NCI-H345 treated with DMSO at 0.1 percent for 48 hours (cell line): ENCODE data around the gene FMNL2.

Experiments used
- DNase-seq: peaks from one replicate; lab custom pipeline; 2025; ENCODE audit not compliant: unreplicated experiment; lab: John Stamatoyannopoulos, UW

The FMNL2 gene

DNA sequence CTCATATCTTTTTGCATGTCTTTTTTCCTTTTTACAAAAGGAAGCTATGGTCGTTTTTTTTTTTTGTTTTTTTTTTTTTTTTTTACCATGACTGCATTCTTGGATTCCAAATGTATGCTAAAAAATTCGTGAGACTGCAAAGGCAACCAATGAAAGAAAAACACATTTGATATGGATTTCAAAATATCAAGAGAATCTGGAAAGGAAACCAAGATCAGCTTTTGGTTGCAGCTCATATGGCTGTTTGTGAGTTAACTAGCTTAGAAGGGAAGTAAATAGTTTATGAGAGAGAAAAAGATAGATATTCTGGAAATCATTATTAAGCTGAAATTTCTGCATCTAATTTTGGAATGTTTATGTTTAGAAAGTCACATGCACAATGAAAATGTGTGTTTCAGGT is 272.0 kb downstream of the FMNL2 start:
- no peak for DNase-seq

DNA sequence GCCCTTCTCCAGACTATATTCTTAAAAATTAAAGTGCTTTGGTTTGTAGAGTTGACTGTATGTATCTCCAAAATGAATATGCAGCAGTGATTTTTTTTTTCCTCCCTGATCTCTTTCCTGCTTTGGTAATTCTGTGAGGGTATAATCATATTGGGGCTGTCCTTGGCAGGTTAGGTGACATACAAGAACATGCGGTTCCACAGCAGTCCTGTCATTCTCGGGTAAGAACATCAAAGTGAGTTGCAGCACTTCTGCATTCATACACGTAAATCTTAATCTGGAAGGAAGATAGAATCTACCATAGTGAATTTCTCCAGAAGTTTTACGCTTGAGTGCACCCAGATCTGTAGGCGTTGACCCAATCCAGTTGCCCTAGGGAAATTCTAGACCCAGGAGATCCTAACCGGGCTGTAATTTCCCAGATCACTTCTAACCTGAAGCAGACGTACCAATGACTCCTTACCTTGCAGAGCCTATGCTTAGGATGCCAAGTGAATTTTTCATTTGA is 272.9 kb downstream of the FMNL2 start:
- DNase-seq, result no peak

DNA sequence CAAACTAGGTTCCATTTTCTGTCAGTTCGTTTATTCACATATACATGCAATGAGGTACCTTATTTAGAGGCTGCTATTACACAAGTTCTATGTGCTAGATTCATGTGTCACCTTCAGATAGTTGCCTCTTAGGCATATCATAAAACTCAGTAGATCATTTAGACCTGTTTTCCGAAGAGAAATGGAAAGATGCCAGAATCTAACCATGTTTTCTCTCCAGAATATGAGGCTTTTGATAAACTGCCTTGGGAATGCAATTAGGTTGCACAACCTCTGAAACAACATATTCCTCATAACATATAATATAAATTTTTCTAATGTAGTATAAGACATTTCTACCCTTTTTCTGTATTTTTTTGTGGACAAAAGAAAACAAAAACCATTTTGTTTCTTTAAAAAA is 274.2 kb downstream of the FMNL2 start:
- no peak for DNase-seq

DNA sequence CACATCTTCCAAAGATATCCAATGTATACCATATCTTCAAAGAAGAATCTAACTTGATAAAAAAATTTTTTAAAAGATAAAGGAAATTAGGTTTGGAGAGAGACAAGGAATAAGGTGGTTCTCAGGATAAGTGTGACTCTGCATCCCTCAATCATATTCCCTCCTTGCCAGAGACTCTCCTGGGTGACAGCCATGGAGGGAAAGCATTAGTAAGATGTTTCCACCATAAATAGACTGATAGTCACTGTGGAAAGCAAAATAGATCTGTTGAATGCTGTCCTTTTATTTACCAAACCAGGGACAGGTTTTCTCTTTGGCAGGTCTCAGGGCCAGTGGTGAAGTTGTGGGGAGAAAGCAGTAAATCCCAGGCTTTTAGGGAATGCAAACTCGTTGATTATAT is 274.7 kb downstream of the FMNL2 start:
- DNase-seq, result no peak

DNA sequence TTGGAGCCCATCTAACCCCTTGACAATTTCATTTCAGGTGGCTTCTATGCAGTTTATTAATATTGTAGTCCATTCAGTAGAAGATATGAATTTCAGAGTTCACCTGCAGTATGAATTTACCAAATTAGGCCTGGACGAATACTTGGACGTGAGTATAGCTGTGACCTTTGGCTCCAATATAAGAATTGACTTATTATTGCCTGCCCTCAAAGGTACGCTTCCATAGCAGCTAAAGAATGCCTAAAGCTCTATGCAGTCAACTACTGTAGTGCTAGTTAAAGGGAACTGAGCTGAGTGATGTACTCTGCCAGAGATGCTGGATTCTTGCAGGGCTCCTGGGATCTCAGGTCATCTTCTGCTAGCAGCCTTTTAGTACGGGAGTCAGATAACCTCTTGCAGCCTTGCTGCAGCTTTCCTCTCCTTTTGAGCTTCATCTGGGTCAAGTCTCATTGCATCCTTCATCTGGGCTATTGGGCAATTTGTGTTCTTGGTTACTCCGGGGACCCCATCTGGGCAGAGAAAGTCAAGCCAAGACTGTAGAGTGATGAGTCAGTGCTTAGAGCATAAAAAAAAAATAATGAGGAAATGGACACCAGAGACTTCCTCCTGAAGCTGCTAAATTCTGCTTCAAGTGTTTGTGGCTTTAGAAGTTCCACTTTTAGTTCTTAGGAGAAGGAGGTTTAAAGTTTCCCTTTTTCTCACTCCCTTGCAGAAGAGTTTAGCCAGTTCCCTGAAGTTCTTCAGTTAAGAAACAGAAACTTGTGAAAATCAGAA is 276.7 kb downstream of the FMNL2 start:
- DNase-seq, result no peak

DNA sequence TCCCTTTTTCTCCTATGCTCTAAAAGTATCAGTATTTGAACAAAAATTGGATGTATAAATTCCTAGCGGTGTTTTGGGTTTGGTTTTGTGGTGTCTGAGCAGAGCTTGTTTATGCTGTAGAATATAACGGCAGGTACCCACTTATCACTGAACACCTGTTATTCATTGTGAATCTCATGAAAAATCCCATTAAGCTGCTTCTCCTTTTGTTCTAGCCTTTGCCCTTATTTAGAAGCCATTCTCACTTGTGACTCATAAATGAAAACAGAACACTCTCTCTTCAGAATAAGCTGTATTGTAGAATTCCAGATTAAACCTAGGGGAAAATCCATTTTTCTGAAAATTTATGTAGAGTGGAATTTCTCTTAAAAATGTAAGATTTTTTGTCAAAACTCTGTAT is 278.3 kb downstream of the FMNL2 start:
- DNase-seq, result no peak

DNA sequence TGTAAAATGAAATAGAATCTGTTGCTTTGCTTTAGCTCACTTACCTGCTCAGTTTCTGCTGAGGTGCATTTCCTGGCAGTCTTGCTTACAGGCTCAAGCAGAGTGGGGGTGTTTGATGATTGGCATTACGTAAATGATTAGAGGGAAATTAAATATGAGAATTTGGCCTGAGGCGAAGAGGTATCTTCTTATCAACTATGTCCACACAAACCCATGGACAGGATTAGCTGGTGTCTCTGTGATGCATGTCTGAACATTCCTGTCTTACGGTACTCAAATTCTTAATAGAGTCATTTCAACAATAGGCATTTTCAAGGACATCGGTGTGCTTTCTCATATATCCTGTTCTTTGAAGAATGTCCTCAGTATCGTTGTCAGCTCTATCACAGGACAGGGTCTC is 280.2 kb downstream of the FMNL2 start:
- DNase-seq, result no peak

DNA sequence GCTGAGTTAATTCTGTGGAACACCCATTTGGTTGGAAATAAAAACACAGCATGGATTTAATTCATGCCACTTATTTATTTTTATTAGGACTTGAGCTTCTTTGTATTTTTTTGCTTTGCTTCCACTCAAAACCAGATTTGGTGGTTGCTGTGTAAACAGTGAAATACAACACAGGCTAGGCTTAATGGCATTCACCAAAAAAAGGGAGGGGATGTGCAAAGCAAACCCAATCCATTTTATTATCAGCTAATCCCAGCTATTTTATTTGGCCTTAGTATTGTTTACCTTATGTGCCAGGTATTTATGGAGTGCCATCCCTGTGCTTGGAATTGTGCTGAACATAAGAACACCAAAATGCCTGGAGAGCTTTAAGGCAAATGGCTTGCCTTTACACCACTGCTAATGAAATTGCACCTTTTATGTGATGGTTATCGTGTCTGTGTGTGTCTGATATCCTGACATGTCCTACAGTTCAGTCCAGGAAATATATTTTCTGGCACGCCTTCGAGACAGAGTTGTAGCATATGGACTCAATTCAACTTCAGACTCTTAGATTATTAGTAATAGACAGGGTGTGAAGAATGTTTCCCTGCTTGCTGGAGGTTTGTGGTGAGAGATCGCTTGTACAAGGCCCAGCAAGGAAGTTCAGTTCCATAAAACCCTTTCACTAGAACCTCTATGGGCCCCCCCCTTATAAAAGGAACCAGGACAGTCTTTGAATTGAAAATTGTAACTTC is 282.6 kb downstream of the FMNL2 start:
- DNase-seq, result no peak

DNA sequence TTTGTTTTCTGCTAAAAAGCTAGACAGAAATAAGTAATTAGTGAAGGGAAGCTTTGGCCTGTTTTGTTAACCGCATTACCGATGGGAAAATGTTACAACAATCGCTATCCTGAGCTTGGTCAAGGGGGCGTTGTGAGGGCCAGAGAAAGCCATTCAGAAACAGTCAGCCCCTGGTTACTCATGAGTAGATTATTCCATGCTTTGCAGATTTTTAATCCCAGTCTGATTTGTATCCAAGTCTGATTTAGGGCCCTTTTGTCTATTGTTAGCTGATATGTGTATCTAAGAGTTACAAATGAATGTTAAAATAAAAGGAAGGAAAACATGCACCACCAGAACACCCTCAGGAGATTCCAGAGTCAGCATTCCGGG is 283.2 kb downstream of the FMNL2 start:
- no peak for DNase-seq

DNA sequence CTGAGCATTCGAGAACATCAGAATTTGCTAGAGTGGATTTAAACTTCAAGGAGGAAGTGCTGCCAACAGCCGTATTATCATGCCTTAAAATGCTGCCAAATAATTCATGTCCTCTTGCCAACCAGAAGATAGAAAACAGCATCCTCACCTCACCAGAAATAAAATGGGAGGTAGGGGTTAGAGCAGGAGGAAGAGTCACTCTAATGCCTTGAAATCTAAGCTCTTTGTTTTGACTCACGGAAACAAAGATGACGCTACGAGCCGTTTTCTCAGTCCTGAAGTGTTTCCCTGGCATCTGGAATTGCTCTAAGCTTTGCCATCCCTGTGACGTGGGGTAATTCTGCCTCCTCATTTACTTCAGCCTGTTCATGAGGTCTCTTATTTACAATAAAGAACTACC is 285.2 kb downstream of the FMNL2 start:
- no peak for DNase-seq

DNA sequence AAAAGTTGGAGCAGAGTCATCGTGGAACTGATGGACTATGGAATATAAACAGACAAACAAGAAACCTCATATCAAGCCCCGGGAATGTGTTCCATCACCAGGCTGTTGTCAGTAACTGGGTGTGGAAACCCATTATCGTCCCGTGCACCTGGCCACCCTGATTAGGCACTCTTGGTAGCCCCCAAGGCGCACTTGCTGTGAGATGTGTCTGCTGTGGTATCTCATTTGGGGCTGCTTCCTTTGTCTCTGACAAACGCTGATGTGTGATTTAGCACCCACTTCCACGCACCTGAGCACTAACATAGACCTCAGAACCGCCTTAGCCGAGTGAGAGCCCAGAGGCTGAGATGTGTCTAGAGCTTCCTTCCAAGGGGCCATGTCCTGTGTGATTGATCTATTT is 286.0 kb downstream of the FMNL2 start:
- no peak for DNase-seq

DNA sequence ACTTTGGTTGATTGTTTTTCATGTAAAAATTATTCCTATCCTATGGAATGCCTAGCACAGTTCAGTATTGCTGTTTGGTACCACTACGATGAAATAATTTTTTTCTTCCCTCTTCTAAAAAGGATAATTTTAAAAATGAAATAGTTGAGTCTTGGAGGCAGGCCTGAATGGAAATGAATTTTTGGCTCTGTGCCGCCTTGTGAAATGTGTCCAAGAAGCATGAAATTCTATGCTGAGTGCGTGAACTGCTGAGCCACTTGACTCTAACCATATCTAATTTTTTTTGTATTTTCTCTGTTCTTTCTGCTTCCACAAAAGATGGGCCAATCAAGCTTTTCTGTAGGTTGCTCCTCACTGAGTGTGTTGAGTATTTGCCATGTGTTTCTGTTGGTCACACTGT is 287.2 kb downstream of the FMNL2 start:
- DNase-seq, result no peak

DNA sequence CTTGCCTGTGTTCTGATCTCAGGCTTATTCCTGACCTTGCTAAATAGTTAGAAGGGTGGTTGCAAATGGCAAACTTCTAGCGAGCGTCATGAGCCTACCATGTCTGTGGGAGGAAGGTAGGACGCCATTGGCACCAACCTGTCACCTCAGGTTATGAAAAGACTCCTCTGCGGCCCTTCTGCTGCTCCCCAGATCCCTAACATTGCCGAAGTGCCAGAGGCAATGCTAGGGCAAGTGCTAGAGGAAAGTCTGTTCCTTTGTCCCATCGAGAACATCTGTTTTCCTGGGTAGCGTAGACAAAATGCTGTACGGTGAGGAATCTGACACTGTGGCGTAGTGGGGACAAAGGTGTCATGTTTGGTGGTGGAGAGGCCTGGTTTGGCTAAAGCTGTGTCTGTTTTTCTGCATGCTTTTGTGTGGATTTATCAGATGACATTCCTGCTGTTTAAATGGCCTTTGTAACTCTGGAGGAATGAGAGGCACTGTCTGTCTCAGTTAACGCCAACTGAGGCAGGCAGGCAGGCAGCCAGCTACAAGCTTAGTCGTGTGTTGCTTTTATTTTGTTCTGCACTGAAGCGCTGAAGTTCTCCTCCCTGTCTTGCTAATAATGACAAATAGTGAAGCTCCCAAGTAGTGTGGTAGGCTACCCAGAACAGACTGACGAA is 288.2 kb downstream of the FMNL2 start:
- DNase-seq, result no peak

DNA sequence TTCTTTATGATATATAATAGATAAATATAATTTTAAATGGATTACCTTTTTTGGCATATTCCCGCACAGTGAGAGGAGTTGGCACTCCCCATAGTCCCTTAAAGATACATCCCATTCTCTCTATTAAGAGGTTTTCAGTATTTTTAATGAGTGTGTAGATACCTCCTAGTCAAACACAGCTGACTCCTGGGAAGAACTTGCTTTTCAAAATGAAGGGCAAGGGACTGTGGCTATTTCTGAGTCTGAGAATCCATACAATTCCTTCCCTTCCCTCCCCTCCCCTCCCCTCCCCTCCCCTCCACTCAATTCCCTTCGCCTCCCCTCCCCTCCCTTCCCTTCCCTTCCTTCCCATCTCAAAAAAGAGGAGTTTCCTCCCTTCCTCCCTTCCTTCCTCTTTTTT is 288.8 kb downstream of the FMNL2 start:
- DNase-seq, result no peak

DNA sequence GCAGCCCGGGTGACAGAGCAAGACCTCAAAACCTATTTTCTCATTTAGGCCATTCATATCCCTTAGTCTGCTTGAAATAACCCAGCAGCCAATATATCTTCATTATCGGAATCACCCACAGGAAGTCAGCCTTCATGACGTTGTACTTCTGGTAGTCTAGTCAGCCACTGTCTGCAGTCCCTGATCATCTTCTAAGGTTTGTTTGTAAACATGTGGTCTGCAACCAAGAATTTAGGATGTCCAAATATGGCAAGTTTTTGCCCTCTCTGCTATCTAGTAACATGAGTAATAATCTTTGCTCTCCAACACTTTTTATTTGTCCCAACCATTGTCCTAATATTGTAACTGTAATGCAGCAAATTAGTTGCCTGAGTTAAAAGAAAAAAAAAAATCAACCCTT is 289.8 kb downstream of the FMNL2 start:
- no peak for DNase-seq

DNA sequence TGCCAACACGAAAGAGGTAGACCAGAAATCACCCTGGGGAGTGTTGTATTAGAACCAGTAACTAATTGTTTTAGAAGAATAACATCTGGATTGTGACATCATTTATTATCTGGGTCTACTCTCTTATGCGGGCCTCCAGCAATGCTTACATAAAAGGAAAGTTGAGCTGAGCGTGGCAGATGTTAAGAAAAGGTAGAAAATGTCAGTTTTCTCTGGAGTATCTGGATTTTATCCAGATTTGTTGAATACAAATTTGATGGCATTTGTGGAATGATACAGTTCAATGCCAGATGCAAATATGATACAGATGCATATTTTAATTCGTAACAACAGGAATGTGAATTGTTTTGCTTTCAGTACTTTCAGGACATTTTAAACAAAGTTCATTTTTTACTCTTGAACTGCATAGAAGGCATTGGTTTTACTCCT is 292.0 kb downstream of the FMNL2 start:
- no peak for DNase-seq

DNA sequence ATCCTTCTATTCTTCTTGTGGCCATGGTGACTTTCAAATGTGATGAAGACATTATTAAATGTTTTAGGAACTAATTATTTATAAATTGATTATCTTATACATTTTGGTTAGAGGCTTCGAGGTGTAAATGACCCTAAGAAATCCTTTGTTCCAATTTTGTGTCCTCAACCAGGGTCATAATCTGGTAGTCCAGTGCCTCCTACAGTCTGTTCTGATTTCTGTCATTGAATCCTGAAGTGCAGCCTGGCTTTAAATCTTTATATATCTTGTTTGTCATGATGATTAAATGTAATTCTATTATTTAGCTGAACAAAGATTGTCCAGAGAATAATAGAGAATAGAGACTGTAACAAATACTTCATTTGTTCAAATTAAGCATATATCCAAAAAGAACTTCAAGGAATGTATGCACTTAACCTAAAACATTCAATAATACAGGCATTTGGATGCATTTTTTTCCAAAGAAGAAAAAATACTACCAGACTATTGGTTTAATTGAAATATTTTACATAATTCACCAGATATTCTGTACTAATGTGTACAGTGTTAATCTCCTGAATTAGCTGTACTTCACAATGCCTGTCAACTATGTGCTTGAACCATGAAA is 292.5 kb downstream of the FMNL2 start:
- DNase-seq, result no peak

DNA sequence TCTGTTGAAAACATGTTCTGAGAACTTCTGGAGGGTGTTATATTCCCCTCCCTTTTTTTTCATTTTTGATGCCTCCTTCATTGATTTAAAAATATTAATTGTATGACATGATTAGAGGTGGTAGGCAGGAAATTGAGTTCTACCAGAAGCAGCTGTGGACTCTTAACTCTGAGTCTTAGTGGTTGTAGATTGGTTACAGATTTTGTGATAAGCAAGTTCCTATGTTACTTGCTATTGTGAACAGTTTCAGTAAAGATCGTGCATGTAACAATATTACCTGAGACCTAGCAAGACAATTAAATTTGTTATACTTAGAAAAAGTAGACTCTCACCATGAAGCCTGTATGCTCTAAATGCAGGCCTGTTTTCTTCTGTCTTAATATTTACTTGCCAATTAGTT is 294.2 kb downstream of the FMNL2 start:
- DNase-seq, result no peak

DNA sequence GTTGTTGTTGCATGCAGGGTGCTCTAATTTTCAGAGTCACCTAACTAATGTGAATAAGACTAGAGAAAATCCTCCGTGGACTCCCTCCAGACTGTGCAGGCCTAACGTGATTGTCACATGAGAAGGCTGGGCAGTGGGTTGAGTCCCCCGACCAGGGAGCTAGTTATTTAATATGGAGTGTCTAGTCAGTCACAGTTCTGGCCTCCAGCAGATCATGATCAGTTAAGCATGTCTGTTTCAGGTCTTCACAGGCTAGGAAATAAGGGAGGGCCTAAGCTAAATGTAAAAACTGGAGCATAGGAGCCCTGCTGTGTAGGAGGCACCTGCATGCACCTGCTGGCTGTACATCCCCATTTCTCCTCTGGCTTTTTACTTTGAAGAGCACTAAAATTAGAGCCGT is 295.5 kb downstream of the FMNL2 start:
- peak; percentile 67 for DNase-seq

DNA sequence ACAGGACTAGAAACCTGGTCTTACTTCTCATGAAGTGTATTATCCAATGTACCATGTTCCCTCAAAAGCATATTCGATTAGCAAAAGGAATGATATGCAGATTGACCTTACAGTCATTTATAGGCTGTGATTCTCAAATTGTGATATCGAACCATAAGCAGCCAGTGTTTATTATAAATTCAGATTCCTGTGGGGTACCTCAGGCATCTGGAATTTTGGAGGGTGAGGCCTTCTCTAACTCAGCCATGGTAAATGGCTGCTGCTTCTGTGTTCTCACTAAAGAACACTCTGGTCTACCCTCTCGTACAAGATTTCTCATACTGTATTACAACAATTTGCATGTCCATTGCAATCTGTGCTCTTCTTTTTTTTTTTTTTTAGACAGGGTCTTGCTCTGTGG is 297.8 kb downstream of the FMNL2 start:
- DNase-seq, result no peak

DNA sequence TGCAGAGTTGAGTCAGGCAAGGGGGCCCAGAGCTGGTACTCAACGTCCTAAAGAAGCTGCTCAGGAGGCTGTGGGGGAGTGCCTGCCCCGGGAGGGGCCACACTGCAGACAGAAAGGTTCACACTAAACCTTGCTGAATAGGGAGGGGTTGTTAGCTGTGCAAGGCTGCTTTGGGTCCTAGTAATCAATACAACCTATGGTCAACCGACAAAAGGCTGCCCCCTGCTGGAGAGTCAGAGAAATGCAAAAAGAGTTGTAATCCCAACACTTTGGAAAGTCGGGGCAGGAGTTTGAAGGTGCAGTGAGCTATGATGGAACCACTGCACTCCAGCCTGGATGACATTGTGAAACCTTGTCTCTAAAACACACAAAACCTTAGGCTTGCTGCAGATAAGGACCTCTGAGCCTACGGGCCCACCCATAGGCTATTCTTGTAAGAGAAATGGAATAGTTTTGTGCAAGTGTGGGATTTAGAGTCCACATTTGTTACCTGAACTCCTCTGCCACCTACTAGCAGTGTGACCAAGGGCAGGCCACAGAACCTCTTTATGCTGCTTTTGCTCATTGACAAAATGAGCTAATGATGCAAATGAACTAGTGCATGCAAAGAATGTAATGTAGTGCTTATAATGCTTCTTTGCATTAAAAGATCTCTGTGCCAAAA is 300.8 kb downstream of the FMNL2 start:
- DNase-seq, result peak; percentile 56
